ENCODE measurements around the gene GP1BB.

The GP1BB gene

DNA sequence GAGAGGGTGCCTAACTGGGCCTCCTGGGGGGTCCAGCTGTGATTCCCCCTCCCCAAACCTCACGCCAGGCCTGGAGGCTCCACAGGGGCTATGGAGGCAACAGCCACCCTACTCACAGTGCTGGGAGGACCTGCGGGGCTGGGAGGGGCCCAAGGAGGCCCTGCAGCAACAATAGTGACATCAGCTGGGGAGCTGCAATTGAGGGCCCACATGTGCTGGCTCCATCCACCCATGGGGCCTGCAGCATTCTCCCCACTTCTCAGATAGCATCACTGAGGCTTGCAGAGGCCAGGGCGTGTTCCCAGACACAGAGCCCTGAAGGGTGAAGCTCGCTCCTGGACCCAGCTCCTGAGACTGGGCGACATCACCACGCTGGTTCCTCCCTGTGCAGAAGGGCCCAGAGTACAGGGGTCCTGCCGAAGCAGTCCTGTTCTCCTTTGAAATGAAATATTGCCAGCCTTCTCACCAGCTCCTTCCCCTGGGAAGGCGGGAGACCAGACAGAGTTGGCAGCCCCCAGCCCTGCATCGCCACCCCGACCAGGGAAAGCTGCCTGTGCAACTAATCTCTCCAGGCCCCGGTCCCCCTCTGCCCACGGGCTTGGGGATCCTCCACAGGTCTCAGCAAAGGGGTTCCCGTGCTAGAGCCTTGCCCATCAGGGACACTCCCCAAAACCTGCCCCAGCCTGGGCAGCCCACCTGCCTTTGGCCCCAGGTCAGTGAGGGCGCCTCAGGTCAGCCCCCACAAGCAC is 28.3 kb downstream of the GP1BB start:
- Histone ChIP-seq H3K9ac (no peak overlapping the region), H3K4me3 (ENCODE audit: low read depth, low read length) (no peak overlapping the region), H3K79me2 (no peaks in the 10 kb centered on the region), H3K36me3 (ENCODE audit: control insufficient read depth, insufficient read depth, low read length) (no peaks in the 10 kb centered on the region), H3K27ac (no peak overlapping the region), H3K4me1 (no peaks in the 10 kb centered on the region), H3K9me3 (ENCODE audit: control insufficient read depth, low read length) (no peaks in the 10 kb centered on the region), H2AFZ (no peak overlapping the region), H3K4me2 (ENCODE audit: low read length) (no peak overlapping the region), H3K27me3 (ENCODE audit: control insufficient read depth, insufficient read depth, low read length) (no peaks in the 10 kb centered on the region)
- TF ChIP-seq, protein P1, sequence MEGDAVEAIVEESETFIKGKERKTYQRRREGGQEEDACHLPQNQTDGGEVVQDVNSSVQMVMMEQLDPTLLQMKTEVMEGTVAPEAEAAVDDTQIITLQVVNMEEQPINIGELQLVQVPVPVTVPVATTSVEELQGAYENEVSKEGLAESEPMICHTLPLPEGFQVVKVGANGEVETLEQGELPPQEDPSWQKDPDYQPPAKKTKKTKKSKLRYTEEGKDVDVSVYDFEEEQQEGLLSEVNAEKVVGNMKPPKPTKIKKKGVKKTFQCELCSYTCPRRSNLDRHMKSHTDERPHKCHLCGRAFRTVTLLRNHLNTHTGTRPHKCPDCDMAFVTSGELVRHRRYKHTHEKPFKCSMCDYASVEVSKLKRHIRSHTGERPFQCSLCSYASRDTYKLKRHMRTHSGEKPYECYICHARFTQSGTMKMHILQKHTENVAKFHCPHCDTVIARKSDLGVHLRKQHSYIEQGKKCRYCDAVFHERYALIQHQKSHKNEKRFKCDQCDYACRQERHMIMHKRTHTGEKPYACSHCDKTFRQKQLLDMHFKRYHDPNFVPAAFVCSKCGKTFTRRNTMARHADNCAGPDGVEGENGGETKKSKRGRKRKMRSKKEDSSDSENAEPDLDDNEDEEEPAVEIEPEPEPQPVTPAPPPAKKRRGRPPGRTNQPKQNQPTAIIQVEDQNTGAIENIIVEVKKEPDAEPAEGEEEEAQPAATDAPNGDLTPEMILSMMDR (IDR thresholded peaks at IDR 0.05) = no peak

DNA sequence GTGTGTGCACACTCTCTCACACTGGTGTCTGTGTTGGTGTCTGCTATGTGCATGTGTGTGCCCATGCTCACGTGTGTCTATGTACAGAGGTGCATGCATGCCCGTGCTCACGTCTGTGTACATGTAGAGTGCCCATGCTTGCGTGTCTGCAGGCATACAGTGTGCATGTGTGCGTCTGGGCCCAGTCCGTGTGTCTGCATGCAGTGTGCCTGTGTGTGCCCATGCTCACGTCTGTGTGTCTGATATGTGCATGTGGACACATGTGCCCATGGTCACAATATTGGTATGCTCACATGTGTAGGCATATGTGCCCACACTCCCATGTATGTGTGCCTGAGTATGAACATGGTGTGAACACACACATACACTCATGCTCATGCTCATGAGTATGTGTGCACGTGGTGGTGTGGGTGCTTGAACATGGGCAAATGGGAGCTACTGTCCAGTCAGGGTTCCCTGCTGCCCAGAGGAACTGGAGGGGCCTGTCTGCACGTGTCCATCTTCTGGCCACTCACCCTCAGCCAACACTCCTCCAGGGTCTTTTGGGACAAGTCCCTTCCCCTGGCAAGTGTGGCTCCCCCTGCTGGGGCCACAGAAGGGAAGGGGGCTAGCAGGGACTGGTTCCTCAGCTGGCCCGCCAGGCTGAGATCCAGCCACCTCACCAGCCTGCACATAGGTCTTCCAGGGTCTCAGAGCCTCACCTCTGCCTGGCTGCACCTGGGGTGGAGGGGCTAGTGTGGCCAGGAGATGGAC is 29.9 kb downstream of the GP1BB start:
- no peaks in the 10 kb centered on the region for H3K79me2 ChIP-seq
- H3K4me1 ChIP-seq = no peaks in the 10 kb centered on the region
- H3K27me3 ChIP-seq (ENCODE audit: control insufficient read depth, insufficient read depth, low read length) = no peaks in the 10 kb centered on the region
- H3K4me2 ChIP-seq (ENCODE audit: low read length) = no peak overlapping the region
- H3K4me3 ChIP-seq (ENCODE audit: low read depth, low read length) = no peak overlapping the region
- H3K36me3 ChIP-seq (ENCODE audit: control insufficient read depth, insufficient read depth, low read length) = no peaks in the 10 kb centered on the region
- H3K27ac ChIP-seq = no peak overlapping the region
- TF ChIP-seq, protein P1 (IDR thresholded peaks at IDR 0.05) = no peak
- H3K9me3 ChIP-seq (ENCODE audit: control insufficient read depth, low read length) = no peaks in the 10 kb centered on the region
- H3K9ac ChIP-seq = no peak overlapping the region
- no peak overlapping the region for H2AFZ ChIP-seq

DNA sequence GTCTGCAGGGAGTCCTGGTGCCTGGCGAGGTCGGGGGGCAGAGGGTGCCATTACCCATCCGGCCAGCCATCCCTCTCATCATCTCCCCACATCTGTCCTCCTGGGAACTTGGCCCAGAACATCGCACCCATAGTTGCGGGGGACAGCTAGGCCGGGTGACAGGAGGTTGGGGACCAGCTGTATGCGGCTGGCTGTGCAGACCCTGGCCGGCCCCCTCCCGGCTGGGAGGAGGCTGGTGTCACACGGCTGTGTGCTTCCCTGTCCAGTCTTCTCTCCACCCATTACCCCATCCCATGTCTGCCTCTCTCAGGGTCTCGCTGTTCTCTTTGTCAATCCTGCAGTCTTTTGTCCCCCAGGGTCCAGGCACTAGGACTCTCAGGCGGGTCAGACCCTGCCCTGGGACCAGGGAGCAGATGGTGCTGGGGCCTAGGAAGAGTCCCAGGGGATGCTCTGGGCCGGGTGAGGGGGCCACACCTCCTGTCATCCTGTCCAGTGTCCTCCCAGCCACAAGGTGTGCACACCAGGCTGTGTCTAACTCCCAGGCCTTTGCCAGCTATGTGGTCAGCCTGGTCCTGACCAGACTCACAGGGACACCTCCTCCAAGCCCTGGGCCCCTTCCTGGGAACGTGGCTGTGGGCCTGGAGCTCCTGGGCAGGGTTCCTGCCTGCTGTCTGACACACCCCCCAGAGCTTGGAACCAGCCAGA is 30.8 kb downstream of the GP1BB start:
- Histone ChIP-seq H2AFZ (no peak overlapping the region), H3K4me1 (no peaks in the 10 kb centered on the region), H3K27me3 (ENCODE audit: control insufficient read depth, insufficient read depth, low read length) (no peaks in the 10 kb centered on the region), H3K4me3 (ENCODE audit: low read depth, low read length) (no peak overlapping the region), H3K4me2 (ENCODE audit: low read length) (no peak overlapping the region), H3K27ac (no peak overlapping the region), H3K9me3 (ENCODE audit: control insufficient read depth, low read length) (no peaks in the 10 kb centered on the region), H3K9ac (no peak overlapping the region), H3K79me2 (no peaks in the 10 kb centered on the region), H3K36me3 (ENCODE audit: control insufficient read depth, insufficient read depth, low read length) (no peaks in the 10 kb centered on the region)
- TF ChIP-seq, protein P1 (IDR thresholded peaks at IDR 0.05) = no peak

DNA sequence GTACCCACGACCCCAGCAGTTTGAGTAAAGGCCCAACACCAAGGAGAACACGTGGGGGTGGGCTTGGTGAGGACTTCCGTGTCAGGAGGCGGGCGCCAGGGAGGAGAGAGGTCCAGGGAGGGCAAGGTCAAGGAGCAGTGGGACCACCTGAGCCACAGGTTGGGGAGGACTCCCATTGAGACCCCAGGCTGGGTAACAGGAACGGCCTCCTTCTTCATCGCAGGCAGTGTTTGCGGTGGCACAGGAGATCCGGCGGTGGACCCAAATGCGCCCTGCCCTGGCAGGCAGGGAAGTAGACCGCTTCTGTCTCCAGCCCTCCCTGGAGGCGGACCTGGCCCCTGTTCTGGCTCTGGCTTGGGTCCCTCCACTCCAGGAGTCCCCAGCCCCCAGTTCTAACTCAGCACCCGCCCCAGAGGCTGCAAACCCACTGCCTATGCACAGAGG is 31.4 kb downstream of the GP1BB start:
- no peaks in the 10 kb centered on the region for H3K4me1 ChIP-seq
- no peaks in the 10 kb centered on the region for H3K79me2 ChIP-seq
- H3K27ac ChIP-seq = no peak overlapping the region
- no peaks in the 10 kb centered on the region for H3K36me3 ChIP-seq (ENCODE audit: control insufficient read depth, insufficient read depth, low read length)
- no peaks in the 10 kb centered on the region for H3K9me3 ChIP-seq (ENCODE audit: control insufficient read depth, low read length)
- no peak overlapping the region for H3K4me3 ChIP-seq (ENCODE audit: low read depth, low read length)
- no peak overlapping the region for H2AFZ ChIP-seq
- TF ChIP-seq, protein P1 (IDR thresholded peaks at IDR 0.05) = no peak
- no peak overlapping the region for H3K4me2 ChIP-seq (ENCODE audit: low read length)
- H3K9ac ChIP-seq = no peak overlapping the region
- H3K27me3 ChIP-seq (ENCODE audit: control insufficient read depth, insufficient read depth, low read length) = no peaks in the 10 kb centered on the region

Data from parathyroid adenoma (tissue), 2 donors.